Measurements from ENCODE around the gene CLEC17A.
"Not testable (repeated sequence)": the region's sequence is repeated elsewhere in the genome, so short reads cannot be mapped to it uniquely, and the experiment has no call there.

CLEC17A gene

GRCh38 chr19:14577885-14578427, 4.9 kb upstream of the CLEC17A start:
- DNase-seq (ENCODE audit: low spot score) = no peak
- no peak for FAIRE-seq

GRCh38 chr19:14580623-14581237, 2.2 kb upstream of the CLEC17A start:
- DNase-seq (ENCODE audit: low spot score) (no peak), FAIRE-seq (no peak)

- FAIRE-seq; DNase-seq (ENCODE audit: low spot score): not testable (repeated sequence)
Observed at GRCh38 chr19:14584372-14584771, 1.5 kb downstream of the CLEC17A start.

GRCh38 chr19:14585187-14585586, 2.3 kb downstream of the CLEC17A start:
- DNase-seq (ENCODE audit: low spot score) = peak; percentile 14
- not testable (repeated sequence) for FAIRE-seq

GRCh38 chr19:14589433-14589832, 6.5 kb downstream of the CLEC17A start:
- DNase-seq (ENCODE audit: low spot score); FAIRE-seq: not testable (repeated sequence)

GRCh38 chr19:14595558-14595957, 12.7 kb downstream of the CLEC17A start:
- DNase-seq (ENCODE audit: low spot score) (no peak), FAIRE-seq (no peak)

GRCh38 chr19:14599548-14600147, 16.8 kb downstream of the CLEC17A start:
- FAIRE-seq = no peak
- DNase-seq (ENCODE audit: low spot score) = no peak

- FAIRE-seq (no peak), DNase-seq (ENCODE audit: low spot score) (no peak)
Observed at GRCh38 chr19:14603990-14604387, 21.1 kb downstream of the CLEC17A start.

GRCh38 chr19:14606627-14607026, 23.7 kb downstream of the CLEC17A start:
- no peak for FAIRE-seq
- no peak for DNase-seq (ENCODE audit: low spot score)

GRCh38 chr19:14611051-14611450, 28.2 kb downstream of the CLEC17A start:
- FAIRE-seq = no peak
- DNase-seq (ENCODE audit: low spot score) = no peak

- FAIRE-seq; DNase-seq (ENCODE audit: low spot score): not testable (repeated sequence)
Observed at GRCh38 chr19:14612242-14612641, 29.4 kb downstream of the CLEC17A start.

- FAIRE-seq = no peak
- DNase-seq (ENCODE audit: low spot score) = no peak
Observed at GRCh38 chr19:14612657-14613056, 29.8 kb downstream of the CLEC17A start.

- DNase-seq (ENCODE audit: low spot score); FAIRE-seq: not testable (repeated sequence)
Observed at GRCh38 chr19:14613399-14614098, 30.7 kb downstream of the CLEC17A start.

- DNase-seq (ENCODE audit: low spot score) = no peak
Observed at GRCh38 chr19:14614099-14614412, 31.2 kb downstream of the CLEC17A start.

GRCh38 chr19:14615623-14616022, 32.7 kb downstream of the CLEC17A start:
- FAIRE-seq (no peak), DNase-seq (ENCODE audit: low spot score) (no peak)

More at GRCh38 chr19:14614099-14614412, 31.2 kb downstream of the CLEC17A start:
- no peak for FAIRE-seq

- DNase-seq (ENCODE audit: low spot score) (no peak), FAIRE-seq (no peak)
Observed at GRCh38 chr19:14616407-14616806, 33.5 kb downstream of the CLEC17A start.

- FAIRE-seq (no peak), DNase-seq (ENCODE audit: low spot score) (no peak)
Observed at GRCh38 chr19:14619404-14619803, 36.5 kb downstream of the CLEC17A start.

GRCh38 chr19:14624491-14624890, 41.6 kb downstream of the CLEC17A start:
- not testable (repeated sequence) for DNase-seq (ENCODE audit: low spot score); FAIRE-seq

GRCh38 chr19:14629557-14629956, 46.7 kb downstream of the CLEC17A start:
- FAIRE-seq (no peak), DNase-seq (ENCODE audit: low spot score) (no peak)

- FAIRE-seq (no peak), DNase-seq (ENCODE audit: low spot score) (no peak)
Observed at GRCh38 chr19:14632286-14632685, 49.4 kb downstream of the CLEC17A start.

- no peak for FAIRE-seq
Observed at GRCh38 chr19:14639536-14640277, 56.8 kb downstream of the CLEC17A start.

GRCh38 chr19:14648506-14648905, 65.6 kb downstream of the CLEC17A start:
- DNase-seq (ENCODE audit: low spot score) = no peak
- no peak for FAIRE-seq

More at GRCh38 chr19:14639536-14640277, 56.8 kb downstream of the CLEC17A start:
- no peak for DNase-seq (ENCODE audit: low spot score)
